Karpas-422 (cell line): ENCODE data around the gene INTS15. TPM values are rescaled to one million over a fixed set of nuclear protein-coding genes. Genes with fewer than 3 reads are reported as not detected.
"Not testable (repeated sequence)": the region's sequence is repeated elsewhere in the genome, so short reads cannot be mapped to it uniquely, and the experiment has no call there.

Experiments used
- DNase-seq: peaks from one replicate; pipeline ENCODE4 v3.0.0-alpha.2; 2015
- H2AFZ ChIP-seq: fragments of 200-600 bp; sonication (generic); 2 replicates; pipeline ENCODE4 v1.6.1; 2014; ENCODE audit warnings: antibody characterized with exemption, low read length, mixed read lengths
- H3K27ac ChIP-seq: fragments of 200-600 bp; sonication (generic); 2 replicates; pipeline ENCODE4 v1.5.1; 2014; ENCODE audit warnings: mild to moderate bottlenecking, low read length, moderate library complexity
- H3K27me3 ChIP-seq: fragments of 200-600 bp; sonication (generic); 2 replicates; pipeline ENCODE4 v1.6.1; 2014; ENCODE audit warnings: low read length, mixed read lengths
- H3K36me3 ChIP-seq: fragments of 200-600 bp; sonication (generic); 2 replicates; pipeline ENCODE4 v1.6.1; 2014; ENCODE audit warnings: low read length, mixed read lengths; ENCODE audit not compliant: insufficient read depth
- H3K4me1 ChIP-seq: fragments of 200-600 bp; sonication (generic); 2 replicates; pipeline ENCODE4 v1.6.1; 2014; ENCODE audit warnings: mild to moderate bottlenecking, low read length, mixed read lengths
- H3K4me2 ChIP-seq: fragments of 200-600 bp; sonication (generic); 2 replicates; pipeline ENCODE4 v1.6.1; 2014; ENCODE audit warnings: low read length, low read depth, mild to moderate bottlenecking; ENCODE audit not compliant: poor library complexity, severe bottlenecking
- H3K4me3 ChIP-seq: fragments of 200-600 bp; sonication (generic); 2 replicates; pipeline ENCODE4 v1.5.1; 2014; ENCODE audit warnings: mild to moderate bottlenecking, antibody characterized with exemption, low read length, mixed read lengths
- H3K79me2 ChIP-seq: fragments of 200-600 bp; sonication (generic); 2 replicates; pipeline ENCODE4 v1.6.1; 2014; ENCODE audit warnings: mild to moderate bottlenecking, low read length, mixed read lengths
- H3K9ac ChIP-seq: fragments of 200-600 bp; sonication (generic); 2 replicates; pipeline ENCODE4 v1.6.0; 2014; ENCODE audit warnings: low read length
- H3K9me2 ChIP-seq: fragments of 200-600 bp; sonication (generic), shearing (Covaris generic); replicated peaks from 2 replicates; pipeline ENCODE4 v1.6.0; 2014; ENCODE audit warnings: mild to moderate bottlenecking, low read length, moderate library complexity; ENCODE audit not compliant: insufficient read depth
- H3K9me3 ChIP-seq: fragments of 300-700, 200-600 bp; sonication (generic); 2 replicates; pipeline ENCODE4 v1.6.1; 2014; ENCODE audit warnings: low read length, mixed read lengths
- H4K20me1 ChIP-seq: fragments of 200-600 bp; sonication (generic); 2 replicates; pipeline ENCODE4 v1.6.1; 2014; ENCODE audit warnings: mild to moderate bottlenecking, antibody characterized with exemption, low read length, low read depth; ENCODE audit not compliant: insufficient read depth
- total RNA-seq: library from RNA; depleted of rRNA; stranded (reverse); fragments of >200 nt; shearing (Covaris generic); gene quantifications from 2 replicates; pipeline ENCODE4 v1.2.3, GENCODE V29; 2014; ENCODE audit warnings: low replicate concordance

The INTS15 gene
- total RNA-seq, 1 experiment from 2014 or later, result 14.0 TPM

- H2AFZ ChIP-seq, H3K79me2 ChIP-seq, H3K9ac ChIP-seq, H3K9me2 ChIP-seq, H3K4me2 ChIP-seq, H3K9me3 ChIP-seq, H3K27ac ChIP-seq, H3K4me3 ChIP-seq, DNase-seq, H3K27me3 ChIP-seq, H4K20me1 ChIP-seq: not testable (repeated sequence)
- Histone ChIP-seq H3K36me3 (peaks cover 31% of the 10 kb centered on the region; the same call in 1 of the 2 replicates), H3K4me1 (peaks cover 16% of the 10 kb centered on the region)
These were observed 3.9 kb upstream of the INTS15 start for GRCh38 chr7:6585746-6586432.

GRCh38 chr7:6588566-6588965 lies 1.3 kb upstream of the INTS15 start:
- H3K9me2 ChIP-seq, result no peaks in the 10 kb centered on the region
- H3K4me2 ChIP-seq, result no peak overlapping the region
- H3K79me2 ChIP-seq, result peaks cover 18% of the 10 kb centered on the region
- DNase-seq, result no peak
- no peak overlapping the region for H3K4me3 ChIP-seq
- no peaks in the 10 kb centered on the region for H3K9me3 ChIP-seq
- no peak overlapping the region for H2AFZ ChIP-seq
- H3K27me3 ChIP-seq, result no peaks in the 10 kb centered on the region
- peaks cover 17% of the 10 kb centered on the region for H3K4me1 ChIP-seq
- no peak overlapping the region for H3K27ac ChIP-seq
- H4K20me1 ChIP-seq, result no peaks in the 10 kb centered on the region; the same call in 1 of the 2 replicates
- H3K9ac ChIP-seq, result no peak overlapping the region
- H3K36me3 ChIP-seq, result peaks cover 12% of the 10 kb centered on the region; the same call in 1 of the 2 replicates

GRCh38 chr7:6589151-6589828 lies 531 bp upstream of the INTS15 start:
- DNase-seq, result no peak
- no peaks in the 10 kb centered on the region for H3K9me3 ChIP-seq
- H3K4me3 ChIP-seq, result peak overlapping the region; percentile 45; the same call in 1 of the 2 replicates
- H2AFZ ChIP-seq, result peak overlapping the region; percentile 52; the same call in 1 of the 2 replicates
- peaks cover 17% of the 10 kb centered on the region for H3K4me1 ChIP-seq
- H3K79me2 ChIP-seq, result peaks cover 18% of the 10 kb centered on the region
- H3K9ac ChIP-seq, result peak overlapping the region; percentile 95
- H3K9me2 ChIP-seq, result no peaks in the 10 kb centered on the region
- H3K36me3 ChIP-seq, result peaks cover 13% of the 10 kb centered on the region; the same call in 1 of the 2 replicates
- H4K20me1 ChIP-seq, result no peaks in the 10 kb centered on the region; the same call in 1 of the 2 replicates
- H3K4me2 ChIP-seq, result peak overlapping the region; percentile 60
- no peaks in the 10 kb centered on the region for H3K27me3 ChIP-seq
- H3K27ac ChIP-seq, result no peak overlapping the region

DNA sequence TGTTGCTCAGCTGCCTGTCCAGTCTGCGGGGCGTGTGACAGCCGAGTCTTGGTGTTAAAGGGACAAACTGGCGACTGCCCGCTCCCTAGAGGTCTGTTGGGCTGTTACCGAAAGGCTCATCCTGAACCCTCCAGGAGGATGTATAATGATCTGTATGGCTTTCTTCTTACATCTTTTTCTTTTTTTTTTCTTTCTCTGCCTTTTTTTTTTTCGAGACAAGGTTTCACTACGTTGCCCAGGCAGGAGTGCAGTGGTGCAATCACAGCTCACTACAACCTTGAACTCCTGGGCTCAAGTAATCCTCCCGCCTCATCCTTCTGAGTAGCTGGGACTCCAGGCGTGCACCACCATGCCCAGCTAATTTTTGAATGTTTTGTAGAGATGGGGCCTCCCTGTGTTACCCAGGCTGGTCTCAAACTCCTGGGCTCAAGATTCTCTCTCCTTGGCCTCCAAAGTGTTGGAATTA lies 857 bp downstream of the INTS15 start:
- H3K4me1 ChIP-seq, result peaks cover 17% of the 10 kb centered on the region
- peak overlapping the region; percentile 81 for H3K4me3 ChIP-seq
- peak overlapping the region; percentile 95 for H3K9ac ChIP-seq
- peaks cover 18% of the 10 kb centered on the region for H3K79me2 ChIP-seq
- H3K27me3 ChIP-seq, result no peaks in the 10 kb centered on the region
- H3K27ac ChIP-seq, result peak overlapping the region; percentile 53; the same call in 1 of the 2 replicates
- peak overlapping the region; percentile 64; the same call in 1 of the 2 replicates for H2AFZ ChIP-seq
- no peaks in the 10 kb centered on the region for H3K9me3 ChIP-seq
- H3K9me2 ChIP-seq, result no peaks in the 10 kb centered on the region
- peaks cover 18% of the 10 kb centered on the region; the same call in 1 of the 2 replicates for H3K36me3 ChIP-seq
- DNase-seq, result no peak
- no peaks in the 10 kb centered on the region; the same call in 1 of the 2 replicates for H4K20me1 ChIP-seq
- H3K4me2 ChIP-seq, result peak overlapping the region; percentile 84

GRCh38 chr7:6600093-6600492 lies 10.3 kb downstream of the INTS15 start:
- no peaks in the 10 kb centered on the region for H3K9me3 ChIP-seq
- no peaks in the 10 kb centered on the region for H3K4me1 ChIP-seq
- H3K4me2 ChIP-seq, result no peak overlapping the region
- peaks cover 20% of the 10 kb centered on the region; the same call in 1 of the 2 replicates for H3K36me3 ChIP-seq
- H3K27me3 ChIP-seq, result no peaks in the 10 kb centered on the region
- no peak overlapping the region for H3K4me3 ChIP-seq
- peaks cover 2% of the 10 kb centered on the region; the same call in 1 of the 2 replicates for H3K79me2 ChIP-seq
- H3K27ac ChIP-seq, result no peak overlapping the region
- H3K9ac ChIP-seq, result no peak overlapping the region
- no peak for DNase-seq
- H4K20me1 ChIP-seq, result no peaks in the 10 kb centered on the region
- no peak overlapping the region for H2AFZ ChIP-seq
- H3K9me2 ChIP-seq, result no peaks in the 10 kb centered on the region

DNA sequence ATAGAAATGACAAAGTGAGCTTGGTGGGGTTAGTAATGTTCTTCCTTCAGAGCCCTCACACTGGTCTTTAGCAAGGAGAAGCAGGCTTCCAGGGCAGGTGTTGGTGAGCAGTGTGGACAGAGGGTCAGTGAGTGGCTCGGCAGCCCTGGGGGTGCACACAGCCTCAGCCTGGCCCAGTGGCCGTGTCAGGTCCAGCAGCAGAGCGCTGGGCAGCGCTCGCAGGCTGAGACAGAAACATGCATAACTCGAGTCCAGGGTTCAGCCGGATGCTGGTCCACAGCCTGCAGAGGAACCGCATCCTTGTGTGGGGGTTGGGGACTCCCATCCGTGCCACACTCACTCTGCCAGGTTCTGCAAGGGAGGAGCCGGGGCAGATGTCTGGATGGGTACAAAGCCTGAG lies 14.6 kb downstream of the INTS15 start:
- H3K9me3 ChIP-seq, result no peaks in the 10 kb centered on the region
- H3K79me2 ChIP-seq, result no peaks in the 10 kb centered on the region
- no peak overlapping the region for H2AFZ ChIP-seq
- H3K4me1 ChIP-seq, result no peaks in the 10 kb centered on the region
- peaks cover 13% of the 10 kb centered on the region; the same call in 1 of the 2 replicates for H3K36me3 ChIP-seq
- H3K27ac ChIP-seq, result no peak overlapping the region
- no peak overlapping the region for H3K9ac ChIP-seq
- no peak for DNase-seq
- no peak overlapping the region for H3K4me3 ChIP-seq
- no peaks in the 10 kb centered on the region for H4K20me1 ChIP-seq
- H3K27me3 ChIP-seq, result no peaks in the 10 kb centered on the region
- H3K9me2 ChIP-seq, result no peaks in the 10 kb centered on the region
- no peak overlapping the region for H3K4me2 ChIP-seq

- no peak overlapping the region for H3K9ac ChIP-seq
- no peaks in the 10 kb centered on the region for H3K9me2 ChIP-seq
- peaks cover 13% of the 10 kb centered on the region; the same call in 1 of the 2 replicates for H3K36me3 ChIP-seq
- H3K27ac ChIP-seq, result no peak overlapping the region
- no peak overlapping the region for H3K4me2 ChIP-seq
- no peaks in the 10 kb centered on the region for H3K9me3 ChIP-seq
- H3K27me3 ChIP-seq, result no peaks in the 10 kb centered on the region
- no peaks in the 10 kb centered on the region for H3K4me1 ChIP-seq
- no peaks in the 10 kb centered on the region for H3K79me2 ChIP-seq
- DNase-seq, result no peak
- no peak overlapping the region for H2AFZ ChIP-seq
- H3K4me3 ChIP-seq, result no peak overlapping the region
- H4K20me1 ChIP-seq, result no peaks in the 10 kb centered on the region
These were observed 17.2 kb downstream of the INTS15 start for GRCh38 chr7:6606866-6607583.

- Histone ChIP-seq H3K27ac (no peak overlapping the region), H3K36me3 (peaks cover 9% of the 10 kb centered on the region; the same call in 1 of the 2 replicates), H4K20me1 (no peaks in the 10 kb centered on the region), H3K4me3 (no peak overlapping the region), H2AFZ (no peak overlapping the region), H3K9me2 (no peaks in the 10 kb centered on the region), H3K4me2 (no peak overlapping the region), H3K79me2 (no peaks in the 10 kb centered on the region), H3K9me3 (no peaks in the 10 kb centered on the region), H3K4me1 (no peaks in the 10 kb centered on the region), H3K9ac (no peak overlapping the region), H3K27me3 (no peaks in the 10 kb centered on the region)
- no peak for DNase-seq
These were observed 17.8 kb downstream of the INTS15 start for GRCh38 chr7:6607651-6608051.
